PC-3 (cell line): ENCODE measurements around the gene RIPOR3. TPM values are rescaled to one million over a fixed set of nuclear protein-coding genes. Genes with fewer than 3 reads are reported as not detected.

Experiments
- ATAC-seq: fragments of 200-7000 bp; cut with Tn5 transposase; 2 replicates; pipeline ENCODE4 v1.9.1; 2020; ENCODE audit warnings: mild to moderate bottlenecking, moderate library complexity
- BruUV-seq: library from RNA; stranded (reverse); fragments of 400-500 nt; replicated peaks from 2 replicates; lab custom pipeline; 2021; lab: Mats Ljungman, UMichigan
- CTCF ChIA-PET: fragments of 300-600 bp; sonication (Branson Sonifier 250); formaldehyde crosslinking; loops from one replicate; lab custom pipeline; 2022; ENCODE audit warnings: antibody characterized with exemption; lab: Charles Lee
- POLR2A ChIA-PET: fragments of 300-600 bp; sonication (Branson Sonifier 250); formaldehyde crosslinking; loops from one replicate; lab custom pipeline; 2022; ENCODE audit warnings: antibody characterized with exemption; ENCODE audit not compliant: unreplicated experiment; lab: Charles Lee
- DNase-seq: peaks from one replicate; pipeline ENCODE4 v3.0.0-alpha.2; 2015
- H2AFZ ChIP-seq: fragments of 300-600 bp; sonication (generic); 2 replicates; pipeline ENCODE4 v1.6.0; 2016; ENCODE audit warnings: antibody characterized with exemption, low read length
- H3F3A ChIP-seq: fragments of 300-600 bp; sonication (generic); one replicate; pipeline ENCODE4 v1.6.0; 2017; ENCODE audit warnings: antibody characterized with exemption, low read length, control low read depth, mild to moderate bottlenecking; ENCODE audit not compliant: unreplicated experiment
- H3K27ac ChIP-seq: fragments of 300-600 bp; sonication (generic); 2 replicates; pipeline ENCODE4 v1.5.1; 2016; ENCODE audit warnings: mild to moderate bottlenecking, low read length
- H3K27me3 ChIP-seq: fragments of 300-600 bp; sonication (generic); 2 replicates; pipeline ENCODE4 v1.6.1; 2016; ENCODE audit warnings: low read length, mixed read lengths
- H3K36me3 ChIP-seq: fragments of 300-600 bp; sonication (generic); 2 replicates; pipeline ENCODE4 v1.6.1; 2016; ENCODE audit warnings: low read depth, mixed run types, low read length, mixed read lengths
- H3K4me1 ChIP-seq: fragments of 300-600 bp; sonication (generic); 2 replicates; pipeline ENCODE4 v1.5.1; 2016; ENCODE audit warnings: low read length; ENCODE audit not compliant: insufficient read depth
- H3K4me2 ChIP-seq: fragments of 300-600 bp; sonication (generic); 2 replicates; pipeline ENCODE4 v1.6.0; 2016; ENCODE audit warnings: low read length
- H3K4me3 ChIP-seq: fragments of 300-600 bp; sonication (generic); 2 replicates; pipeline ENCODE4 v1.5.1; 2016; ENCODE audit warnings: mild to moderate bottlenecking, low read length, mixed read lengths
- H3K79me2 ChIP-seq: fragments of 300-600 bp; sonication (generic); 2 replicates; pipeline ENCODE4 v1.6.1; 2017; ENCODE audit warnings: low read length, mixed read lengths
- H3K9ac ChIP-seq: fragments of 300-600 bp; sonication (generic); 2 replicates; pipeline ENCODE4 v1.6.0; 2016; ENCODE audit warnings: mild to moderate bottlenecking, low read length
- H3K9me2 ChIP-seq: fragments of 300-600 bp; sonication (generic); replicated peaks from 2 replicates; pipeline ENCODE4 v1.6.1; 2016; ENCODE audit warnings: mixed run types, low read length, mixed read lengths
- H3K9me3 ChIP-seq: fragments of 300-600 bp; sonication (generic); 2 replicates; pipeline ENCODE4 v1.6.1; 2016; ENCODE audit warnings: low read length, mixed read lengths
- H4K20me1 ChIP-seq: fragments of 300-600 bp; sonication (generic); 2 replicates; pipeline ENCODE4 v1.6.1; 2016; ENCODE audit warnings: low read length, mixed read lengths
- CTCF ChIP-seq: fragments of 300-600 bp; sonication (generic); conservative IDR thresholded peaks from 2 replicates; pipeline ENCODE4 v1.5.1; 2017; ENCODE audit warnings: antibody characterized with exemption, low read depth, mild to moderate bottlenecking, low read length
- EZH2 ChIP-seq: fragments of 300-600 bp; sonication (generic); IDR thresholded peaks from one replicate; pipeline ENCODE4 v1.6.1; 2017; ENCODE audit warnings: antibody characterized with exemption, mild to moderate bottlenecking, low read length; ENCODE audit not compliant: unreplicated experiment
- EZH2phosphoT487 ChIP-seq: fragments of 300-600 bp; sonication (generic); IDR thresholded peaks from 2 replicates; pipeline ENCODE4 v1.6.1; 2018; ENCODE audit warnings: mild to moderate bottlenecking, antibody characterized with exemption, low read length, borderline replicate concordance
- intact Hi-C: fragments of 100-400 bp; cut with micrococcal nuclease; formaldehyde crosslinking; loops from 2 replicates; pipeline ENCODE4 v1.9.0; 2023
- total RNA-seq: library from RNA; depleted of rRNA; stranded (reverse); fragments of >200 nt; gene quantifications from 2 replicates; pipeline ENCODE4 v1.2.3, GENCODE V29; 2014

RIPOR3 gene
- total RNA-seq, 1 experiment from 2014 or later: 0.04 TPM

- POLR2A ChIA-PET: no interaction called here
- intact Hi-C loops: loop anchor here (5.0 kb wide), 1 partner anchor 72 kb away; the partner anchor contains the start of gene PARD6B
- no TSS peak for BruUV-seq
- DNase-seq: no peak
- H3K27ac ChIP-seq: peak overlapping the region; percentile 61; the same call in 1 of the 2 replicates
- H3K9me2 ChIP-seq: no peaks in the 10 kb centered on the region
- H3K4me2 ChIP-seq: 0 out of 2 replicates have a peak overlapping the region, but pooled peaks have one; percentile 3
- H3K9ac ChIP-seq: no peak overlapping the region
- H2AFZ ChIP-seq: no peak overlapping the region
- no peak for ATAC-seq
- no peak for TF ChIP-seq EZH2
- TF ChIP-seq CTCF: no peak
- TF ChIP-seq EZH2phosphoT487: no peak
- H3K4me1 ChIP-seq: peaks cover 45% of the 10 kb centered on the region
- no peaks in the 10 kb centered on the region for H3K36me3 ChIP-seq
- CTCF ChIA-PET: no interaction called here
- H4K20me1 ChIP-seq: no peaks in the 10 kb centered on the region
- no peaks in the 10 kb centered on the region for H3K9me3 ChIP-seq
- no peaks in the 10 kb centered on the region for H3K79me2 ChIP-seq
- no peak overlapping the region for H3K4me3 ChIP-seq
- H3K27me3 ChIP-seq: no peaks in the 10 kb centered on the region
- no peaks in the 10 kb centered on the region for H3F3A ChIP-seq
Observed at GRCh38 chr20:50659975-50660670, 31.2 kb downstream of the RIPOR3 start.

- H2AFZ ChIP-seq: peak overlapping the region; percentile 2; the same call in 1 of the 2 replicates
- H3K36me3 ChIP-seq: no peaks in the 10 kb centered on the region
- H3K9ac ChIP-seq: no peak overlapping the region
- peak; percentile 4; the same call in 1 of the 2 replicates for ATAC-seq
- DNase-seq: peak; percentile 65
- CTCF ChIA-PET: interaction anchor here (0.6 kb wide), 1 partner anchor 278 kb away, joined by 11 read pairs; no protein-coding TSS in a partner anchor
- H3K4me2 ChIP-seq: peak overlapping the region; percentile 26
- no peaks in the 10 kb centered on the region for H3K27me3 ChIP-seq
- no peak overlapping the region for H3K4me3 ChIP-seq
- no TSS peak for BruUV-seq
- TF ChIP-seq CTCF (peak; percentile 35; the same call in 1 of the 2 replicates), EZH2phosphoT487 (no peak)
- intact Hi-C loops: no loop called here
- H3K27ac ChIP-seq: no peak overlapping the region
- no peaks in the 10 kb centered on the region for H3K79me2 ChIP-seq
- no peaks in the 10 kb centered on the region for H3F3A ChIP-seq
- no peaks in the 10 kb centered on the region for H3K9me2 ChIP-seq
- no peaks in the 10 kb centered on the region for H3K9me3 ChIP-seq
- H3K4me1 ChIP-seq: peaks cover 45% of the 10 kb centered on the region
- POLR2A ChIA-PET: interaction anchor here (0.6 kb wide), 1 partner anchor 272 kb away, joined by 3 read pairs; the partner anchor contains the start of gene ADNP
- no peaks in the 10 kb centered on the region for H4K20me1 ChIP-seq
Observed at GRCh38 chr20:50658804-50659380, 32.5 kb downstream of the RIPOR3 start.

GRCh38 chr20:50655311-50655880 lies 35.9 kb downstream of the RIPOR3 start:
- DNase-seq: no peak
- no peak for ATAC-seq
- no peak overlapping the region for H3K4me2 ChIP-seq
- no peak overlapping the region for H3K4me3 ChIP-seq
- no peaks in the 10 kb centered on the region for H3K79me2 ChIP-seq
- H2AFZ ChIP-seq: no peak overlapping the region
- no peaks in the 10 kb centered on the region for H3F3A ChIP-seq
- CTCF ChIA-PET: no interaction called here
- no peak overlapping the region for H3K27ac ChIP-seq
- no peaks in the 10 kb centered on the region for H3K36me3 ChIP-seq
- POLR2A ChIA-PET: no interaction called here
- no peak overlapping the region for H3K9ac ChIP-seq
- intact Hi-C loops: no loop called here
- no peaks in the 10 kb centered on the region for H3K27me3 ChIP-seq
- H3K9me2 ChIP-seq: no peaks in the 10 kb centered on the region
- no peaks in the 10 kb centered on the region for H4K20me1 ChIP-seq
- TF ChIP-seq EZH2 (no peak), CTCF (no peak), EZH2phosphoT487 (no peak)
- no peaks in the 10 kb centered on the region for H3K9me3 ChIP-seq
- no TSS peak for BruUV-seq
- H3K4me1 ChIP-seq: peaks cover 20% of the 10 kb centered on the region
